UCSD-AML1 (cell line): Measurements from ENCODE around the gene POMZP3.
"Not testable (repeated sequence)": the region's sequence is repeated elsewhere in the genome, so short reads cannot be mapped to it uniquely, and the experiment has no call there.

Experiments used
- DNase-seq: peaks from one replicate; lab custom pipeline; 2025; ENCODE audit not compliant: unreplicated experiment; lab: John Stamatoyannopoulos, UW

POMZP3 gene

GRCh38 chr7:76588586-76588985 lies 38.5 kb downstream of the POMZP3 start:
- not testable (repeated sequence) for DNase-seq

- not testable (repeated sequence) for DNase-seq
Measured at GRCh38 chr7:76586585-76587315, 40.3 kb downstream of the POMZP3 start.

DNA sequence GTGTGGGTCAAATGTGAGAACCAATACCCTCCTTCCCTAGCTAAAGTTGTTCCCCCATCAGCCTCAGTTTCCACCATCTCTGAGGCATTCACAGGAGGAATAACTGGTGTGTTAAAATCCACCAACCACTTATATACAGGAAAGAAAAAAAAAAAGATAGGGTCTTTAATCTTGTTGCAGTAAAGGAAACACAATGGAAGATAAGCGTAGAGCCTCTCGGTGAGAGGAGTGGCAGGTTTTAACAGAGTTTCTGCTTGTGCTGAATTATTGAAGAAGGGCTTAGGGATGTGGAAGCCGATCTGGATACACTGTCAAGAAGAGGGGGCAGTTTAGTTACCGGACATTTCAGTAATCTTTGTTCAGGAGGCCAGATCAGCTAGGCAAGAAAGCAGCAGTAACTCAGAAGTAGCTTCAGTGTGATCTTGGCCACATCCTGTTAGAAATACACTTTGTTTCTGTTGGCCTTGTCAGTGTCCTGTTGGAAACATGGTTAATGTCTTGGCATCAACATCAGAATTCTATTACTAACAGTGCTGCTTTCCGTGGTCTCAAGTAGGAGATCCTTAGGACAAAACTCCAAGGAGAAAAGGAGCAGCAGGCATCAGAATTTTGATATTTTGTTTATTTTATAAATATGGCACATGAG lies 43.3 kb downstream of the POMZP3 start:
- DNase-seq, result not testable (repeated sequence)

GRCh38 chr7:76582848-76583631 lies 44.0 kb downstream of the POMZP3 start:
- not testable (repeated sequence) for DNase-seq

- not testable (repeated sequence) for DNase-seq
Measured at GRCh38 chr7:76575919-76576655, 51.0 kb downstream of the POMZP3 start.

- DNase-seq, result not testable (repeated sequence)
Measured at GRCh38 chr7:76575431-76575830, 51.6 kb downstream of the POMZP3 start.

- DNase-seq, result not testable (repeated sequence)
Measured at GRCh38 chr7:76572296-76572695, 54.8 kb downstream of the POMZP3 start.

- DNase-seq, result not testable (repeated sequence)
Measured at GRCh38 chr7:76570324-76570775, 56.7 kb downstream of the POMZP3 start.

DNA sequence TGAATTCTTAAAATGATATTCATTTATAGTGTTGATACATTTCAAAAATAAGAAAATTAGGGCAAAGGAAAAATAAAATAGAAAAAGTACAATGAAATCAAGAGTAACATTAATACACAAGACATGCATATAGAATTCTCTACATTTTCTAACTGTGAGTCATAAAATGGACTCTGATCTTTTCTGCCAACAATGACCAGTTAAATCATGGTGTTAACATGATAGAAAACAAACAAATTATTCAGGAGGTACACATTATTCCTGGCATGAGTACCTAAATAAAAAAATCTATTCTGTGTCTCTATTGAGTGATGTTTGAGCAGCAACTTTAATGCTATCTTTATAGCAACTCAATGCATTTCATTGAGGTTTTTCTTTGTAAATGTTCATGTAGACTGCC lies 58.3 kb downstream of the POMZP3 start:
- not testable (repeated sequence) for DNase-seq

GRCh38 chr7:76567753-76568152 lies 59.3 kb downstream of the POMZP3 start:
- DNase-seq, result not testable (repeated sequence)

DNA sequence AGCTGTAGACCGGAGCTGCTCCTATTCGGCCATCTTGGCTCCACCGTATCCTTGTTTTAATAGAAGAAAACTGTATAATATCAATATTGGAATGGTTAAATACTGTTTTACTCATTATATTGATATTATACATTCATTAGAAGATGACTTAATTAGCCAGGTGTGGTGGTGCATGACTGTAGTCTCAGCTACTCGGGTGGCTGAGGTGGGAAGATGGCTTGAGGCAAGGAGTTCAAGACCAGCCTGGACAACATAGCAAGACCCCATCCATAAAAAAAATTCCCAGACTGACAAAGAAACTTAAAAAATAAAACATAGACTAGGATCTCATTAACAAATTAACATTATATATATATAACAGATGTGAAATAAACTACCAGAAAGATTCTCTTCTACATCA lies 59.8 kb downstream of the POMZP3 start:
- not testable (repeated sequence) for DNase-seq

GRCh38 chr7:76565001-76565400 lies 62.1 kb downstream of the POMZP3 start:
- DNase-seq, result not testable (repeated sequence)

- DNase-seq, result not testable (repeated sequence)
Measured at GRCh38 chr7:76561342-76561741, 65.7 kb downstream of the POMZP3 start.

- not testable (repeated sequence) for DNase-seq
Measured at GRCh38 chr7:76560157-76560556, 66.9 kb downstream of the POMZP3 start.
